Fibroblast of peridontal ligament (primary cell): ENCODE data around the gene KATNBL1.
"Not testable (repeated sequence)": the region's sequence is repeated elsewhere in the genome, so short reads cannot be mapped to it uniquely, and the experiment has no call there.

Source experiments
- DNase-seq: peaks from one replicate; pipeline ENCODE4 v3.0.0-alpha.2; 2010; ENCODE audit errors: extremely low read depth

The KATNBL1 gene

DNA sequence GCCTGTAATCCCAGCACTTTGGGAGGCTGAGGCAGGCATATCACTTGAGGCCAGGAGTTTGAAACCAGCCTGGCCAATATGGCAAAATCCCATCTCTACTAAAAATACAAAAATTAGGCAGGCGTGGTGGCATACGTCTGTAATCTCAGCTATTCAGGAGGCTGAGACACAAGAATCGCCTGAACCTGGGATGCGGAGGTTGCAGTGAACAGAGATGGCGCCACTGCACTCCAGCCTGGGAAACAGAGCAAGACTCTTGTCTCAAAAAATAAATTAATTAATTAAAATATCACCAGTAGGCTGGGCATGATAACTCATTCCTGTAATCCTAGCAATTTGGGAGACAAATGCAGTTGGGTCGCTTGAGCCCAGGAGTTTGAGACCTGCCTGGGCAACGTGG lies 16.6 kb downstream of the KATNBL1 start:
- not testable (repeated sequence) for DNase-seq

GRCh38 chr15:34188711-34189110 lies 21.2 kb downstream of the KATNBL1 start:
- no peak for DNase-seq

DNA sequence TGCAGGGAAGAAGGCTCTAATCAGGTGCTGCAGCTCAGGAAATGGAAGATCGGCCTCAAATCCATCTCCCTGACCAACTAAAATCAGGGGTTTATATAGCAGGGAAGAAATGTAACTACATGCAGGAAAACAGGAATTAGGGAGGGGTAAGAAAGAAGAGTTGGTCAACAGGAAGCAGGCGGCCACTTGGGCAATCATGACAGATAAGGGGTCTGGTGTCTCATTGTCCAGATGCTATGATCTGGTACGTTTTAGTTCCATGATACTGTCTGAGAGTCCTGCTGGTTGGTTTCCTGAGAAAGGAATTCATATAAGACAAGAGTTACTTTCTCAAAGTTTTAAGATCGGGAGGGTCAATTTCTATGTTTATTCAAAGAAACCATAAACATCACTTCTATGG lies 24.2 kb downstream of the KATNBL1 start:
- no peak for DNase-seq

GRCh38 chr15:34182942-34183341 lies 27.0 kb downstream of the KATNBL1 start:
- DNase-seq, result no peak

DNA sequence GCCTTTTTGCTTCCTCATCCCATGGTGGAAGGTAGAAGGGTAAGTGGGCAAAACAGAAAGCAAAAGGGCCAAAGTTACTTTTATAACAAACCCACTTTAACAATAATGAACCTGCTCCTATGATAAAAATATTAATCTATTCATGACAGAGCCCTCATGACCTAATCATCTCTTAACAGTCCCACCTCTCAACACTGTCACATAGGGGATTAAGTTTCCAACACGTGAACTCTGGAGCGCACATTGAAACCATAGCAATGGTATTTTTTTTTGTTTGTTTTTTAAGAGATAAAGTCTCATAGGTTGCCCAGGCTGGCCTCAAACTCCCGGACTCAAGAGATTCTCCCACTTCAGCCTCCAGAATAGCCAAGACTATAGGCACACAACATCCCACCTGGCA lies 30.7 kb downstream of the KATNBL1 start:
- no peak for DNase-seq

DNA sequence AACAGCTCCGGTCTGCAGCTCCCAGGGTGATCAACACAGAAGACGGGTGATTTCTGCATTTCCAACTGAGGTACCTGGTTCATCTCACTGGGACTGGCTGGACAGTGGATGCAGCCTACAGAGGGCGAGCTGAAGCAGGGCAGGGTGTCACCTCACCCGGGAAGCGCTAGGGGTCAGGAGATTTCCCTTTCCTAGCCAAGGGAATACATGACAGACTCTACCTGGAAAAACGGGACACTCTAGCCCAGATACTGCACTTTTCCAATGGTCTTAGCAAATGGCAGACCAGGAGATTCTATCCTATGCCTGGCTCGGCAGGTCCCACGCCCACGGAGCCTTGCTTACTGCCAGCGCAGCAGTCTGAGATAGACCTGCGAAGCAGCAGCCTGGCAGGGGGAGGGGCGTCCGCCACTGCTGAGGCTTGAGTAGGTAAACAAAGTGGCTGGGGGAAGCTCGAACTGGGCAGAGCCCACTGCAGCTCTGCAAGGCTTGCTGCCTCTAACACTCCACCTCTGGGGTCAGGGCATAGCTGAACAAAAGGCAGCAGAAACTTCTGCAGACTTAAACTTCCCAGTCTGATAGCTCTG lies 43.8 kb downstream of the KATNBL1 start:
- DNase-seq, result not testable (repeated sequence)

GRCh38 chr15:34161329-34161963 lies 48.5 kb downstream of the KATNBL1 start:
- DNase-seq, result no peak

GRCh38 chr15:34160735-34161134 lies 49.2 kb downstream of the KATNBL1 start:
- DNase-seq, result no peak

- DNase-seq, result no peak
These were observed 51.5 kb downstream of the KATNBL1 start for GRCh38 chr15:34158355-34158754.

- DNase-seq, result no peak
These were observed 54.0 kb downstream of the KATNBL1 start for GRCh38 chr15:34155859-34156258.

DNA sequence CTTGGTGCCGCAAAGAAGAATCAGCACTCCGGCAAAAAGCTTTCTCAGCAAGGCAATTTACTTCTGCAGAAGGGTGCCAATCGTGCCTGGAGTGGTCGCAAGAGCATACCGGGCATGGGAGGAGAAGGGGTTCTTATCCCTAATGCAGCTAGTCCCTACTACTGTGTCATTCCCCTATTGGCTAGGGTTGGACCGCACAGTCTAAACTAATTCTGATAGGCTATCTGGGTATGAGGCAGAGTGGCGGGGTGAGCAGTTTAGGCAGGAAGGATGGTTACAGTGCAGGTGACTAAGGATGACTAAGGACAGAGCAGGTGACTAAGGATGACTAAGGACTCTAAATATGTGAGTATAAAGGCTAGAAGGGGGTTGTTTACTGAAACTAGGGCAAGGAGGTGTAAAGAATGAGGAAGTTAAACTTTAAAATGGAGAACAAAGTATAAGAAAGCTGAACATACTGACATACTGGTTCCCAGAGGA lies 55.1 kb downstream of the KATNBL1 start:
- DNase-seq, result no peak

DNA sequence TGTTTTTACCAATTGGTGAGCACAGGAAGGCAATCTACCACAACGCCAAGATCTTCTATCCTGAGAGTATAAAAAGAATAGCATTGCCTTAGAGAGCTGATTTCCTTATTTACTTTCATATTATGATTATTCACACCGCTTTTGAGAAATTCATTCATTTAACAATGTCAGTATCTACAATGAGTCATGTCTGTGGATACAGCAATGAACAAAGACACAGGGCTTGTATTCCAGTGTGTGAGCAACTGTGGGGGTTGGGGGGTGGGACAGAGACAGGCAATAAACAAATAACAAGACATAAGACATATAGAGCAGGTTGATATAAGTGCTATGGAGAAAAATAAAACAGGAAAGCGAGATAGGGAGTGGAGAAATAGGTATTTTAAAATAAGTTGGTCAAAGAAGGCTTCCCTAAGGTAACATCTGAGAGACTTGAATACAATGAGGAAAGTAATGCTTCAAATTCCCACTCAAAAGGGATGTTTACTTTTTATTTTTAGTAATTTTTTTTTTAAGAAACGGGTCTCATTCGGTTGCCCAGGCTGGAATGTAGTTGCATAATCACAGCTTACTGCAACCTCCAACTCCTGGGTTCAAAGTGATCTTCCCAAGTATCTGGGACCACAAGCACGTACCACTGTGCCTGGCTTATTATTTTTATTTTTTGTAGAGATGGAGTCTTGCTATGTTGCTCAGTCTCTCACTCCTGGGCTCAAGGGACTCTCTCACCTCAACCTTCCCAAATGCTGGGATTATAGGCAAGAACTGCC lies 62.3 kb downstream of the KATNBL1 start:
- peak; percentile 10 for DNase-seq

- DNase-seq, result no peak
These were observed 76.4 kb downstream of the KATNBL1 start for GRCh38 chr15:34133511-34133910.

DNA sequence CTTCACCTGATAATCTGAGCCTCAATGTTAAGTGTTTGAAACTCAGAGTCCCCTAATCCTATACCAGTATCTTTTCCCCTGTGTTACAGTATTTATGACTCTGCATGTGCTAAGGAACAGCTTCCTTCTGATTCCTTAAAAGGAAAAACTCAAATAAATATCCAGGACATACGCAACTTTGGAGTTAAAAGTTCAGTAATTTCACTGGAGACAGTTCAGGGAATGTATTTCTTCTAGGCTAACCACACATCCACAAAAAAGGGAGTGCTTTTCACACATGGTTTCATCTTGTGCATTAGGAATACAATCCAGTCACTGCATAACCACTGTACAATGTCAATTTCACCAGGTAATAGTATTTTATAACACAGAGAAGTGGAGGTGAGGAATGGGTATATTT lies 77.0 kb downstream of the KATNBL1 start:
- DNase-seq, result peak; percentile 59

- no peak for DNase-seq
These were observed 81.0 kb downstream of the KATNBL1 start for GRCh38 chr15:34128898-34129297.

DNA sequence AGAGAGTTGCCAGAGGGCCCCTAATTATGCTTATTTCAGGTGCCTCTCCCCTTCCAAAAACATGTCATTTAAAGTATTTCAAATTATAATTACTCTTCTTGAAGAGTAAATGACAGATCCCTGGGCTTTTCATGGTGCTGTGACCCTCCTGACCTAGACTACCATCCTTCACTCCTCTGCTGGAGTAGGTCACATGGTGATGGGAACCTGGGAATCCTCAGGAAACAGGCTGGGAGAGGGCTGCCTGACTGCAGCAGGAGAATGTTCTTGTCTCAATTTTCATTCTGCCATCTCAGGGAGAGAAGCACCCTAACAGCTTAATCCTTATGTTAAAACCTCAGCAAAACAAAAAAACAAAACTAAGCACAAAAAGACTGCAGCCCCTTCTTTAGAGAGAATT lies 83.4 kb downstream of the KATNBL1 start:
- no peak for DNase-seq

GRCh38 chr15:34125945-34126344 lies 84.0 kb downstream of the KATNBL1 start:
- DNase-seq, result no peak

DNA sequence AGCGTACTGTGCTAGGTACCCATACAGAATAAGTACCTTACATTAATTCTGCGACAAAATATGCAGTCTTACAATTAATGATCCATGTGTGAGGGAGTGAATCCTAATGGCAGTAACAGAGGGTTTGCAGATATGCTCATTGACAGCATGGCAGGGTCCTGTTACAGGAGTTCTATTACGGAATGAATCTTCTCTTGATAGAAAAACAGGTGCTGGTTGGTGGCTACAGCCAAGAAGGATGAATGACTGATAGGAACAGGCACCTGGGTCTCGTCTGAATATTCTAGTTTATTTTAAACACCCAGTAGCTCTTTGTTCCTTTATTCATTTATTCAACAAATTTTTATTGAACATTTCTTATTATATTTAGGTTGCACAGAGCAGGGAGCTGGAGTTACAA lies 85.2 kb downstream of the KATNBL1 start:
- DNase-seq, result no peak

- peak; percentile 46 for DNase-seq
These were observed 87.1 kb downstream of the KATNBL1 start for GRCh38 chr15:34122771-34123183.

DNA sequence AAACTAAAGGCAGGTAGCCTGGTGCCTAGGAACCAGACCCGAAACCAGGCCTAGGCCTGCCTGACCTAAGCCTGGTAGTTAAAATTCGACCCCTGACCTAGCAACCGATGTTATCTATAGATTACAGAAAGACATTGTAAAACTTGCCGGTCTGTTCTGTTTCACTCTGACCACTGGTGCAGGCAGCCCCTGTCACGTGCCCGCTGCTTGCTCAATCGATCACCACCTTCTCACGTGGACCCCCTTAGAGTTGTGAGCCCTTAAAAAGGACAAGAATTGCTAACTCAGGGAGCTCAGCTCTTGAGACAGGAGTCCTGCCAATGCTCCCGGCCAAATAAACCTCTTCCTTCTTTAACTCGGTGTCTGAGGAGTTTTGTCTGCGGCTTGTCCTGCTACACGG lies 88.1 kb downstream of the KATNBL1 start:
- not testable (repeated sequence) for DNase-seq

DNA sequence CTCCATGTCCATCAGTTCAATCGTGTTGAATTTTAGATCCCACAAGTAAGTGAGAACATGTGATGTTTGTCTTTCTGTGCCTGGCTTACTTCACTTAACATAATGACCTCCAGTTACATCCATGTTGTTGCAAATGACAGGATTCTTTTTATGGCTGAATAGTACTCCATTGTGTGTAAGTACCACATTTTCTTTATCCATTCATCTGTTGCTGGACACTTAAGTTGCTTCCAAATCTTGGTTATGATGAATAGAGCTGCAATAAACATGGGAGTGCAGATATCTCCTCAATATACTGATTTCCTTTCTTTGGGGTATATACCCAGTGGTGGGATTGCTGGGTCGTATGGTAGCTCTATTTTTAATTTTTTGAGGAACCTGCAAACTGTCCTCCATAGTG lies 89.5 kb downstream of the KATNBL1 start:
- DNase-seq, result not testable (repeated sequence)

- peak; percentile 24 for DNase-seq
These were observed 90.6 kb downstream of the KATNBL1 start for GRCh38 chr15:34119291-34119690.

- no peak for DNase-seq
These were observed 93.3 kb downstream of the KATNBL1 start for GRCh38 chr15:34116620-34117019.
